Measurements from ENCODE around the gene WDR93.

Gene WDR93

DNA sequence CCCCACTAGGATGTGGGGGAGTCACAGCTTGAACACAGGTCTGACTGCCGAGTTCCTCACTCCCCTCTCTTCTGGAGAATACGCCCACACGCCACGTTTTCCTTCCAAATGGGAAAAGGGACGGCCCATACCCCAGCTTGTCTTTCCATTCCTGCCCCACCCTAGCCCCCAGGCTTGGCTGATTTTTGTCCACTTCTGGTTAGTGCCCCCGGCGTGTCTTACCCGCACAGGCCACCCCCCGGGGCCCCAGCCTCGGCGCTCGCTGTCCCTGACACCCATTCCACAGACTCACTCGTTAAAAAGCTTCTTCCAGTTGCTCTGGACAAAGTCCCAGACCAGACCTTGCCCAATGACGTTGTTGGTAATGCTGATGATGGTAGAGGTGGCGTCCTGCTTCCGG, 100.0 kb downstream of the WDR93 start:
- DNase-seq (ENCODE audit: low read depth) = no peak

DNA sequence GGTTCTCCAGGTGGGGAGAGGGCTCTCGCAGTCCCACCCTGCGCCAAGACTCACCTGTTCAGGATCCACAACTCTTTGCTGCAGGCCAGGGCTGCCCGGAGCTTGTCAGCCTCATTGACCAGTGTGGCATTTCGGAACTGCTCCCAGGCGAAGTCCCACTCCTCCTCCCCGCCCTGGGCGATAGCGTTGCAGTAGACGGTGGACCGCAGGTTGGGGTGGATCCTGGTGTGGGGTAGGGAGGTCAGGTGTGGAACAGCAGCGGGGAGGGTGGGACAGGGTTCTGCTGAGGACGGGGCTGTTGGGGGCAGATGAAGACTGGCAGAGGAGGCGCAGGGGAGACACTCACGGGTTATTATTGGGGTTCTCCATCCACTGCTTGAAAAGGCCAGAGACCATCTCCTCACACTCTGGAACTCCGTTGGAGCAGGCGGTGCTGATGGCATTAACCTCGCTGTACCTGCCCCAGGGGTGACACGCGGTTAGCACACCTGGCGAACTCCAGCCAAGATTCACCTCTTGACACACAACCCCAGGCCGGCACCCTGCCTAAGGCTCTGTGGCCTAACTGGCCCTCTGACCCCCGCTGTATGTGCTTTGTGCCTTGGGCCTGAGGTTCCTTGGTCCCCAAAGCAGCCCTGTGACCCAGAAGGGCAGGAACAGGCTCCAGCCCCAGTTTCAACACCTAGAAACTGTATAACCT, 101.6 kb downstream of the WDR93 start:
- no peak for DNase-seq (ENCODE audit: low read depth)
